K562 (cell line): ENCODE results near the gene TRIM32. TPM values are rescaled to one million over a fixed set of nuclear protein-coding genes. Genes with fewer than 3 reads are reported as not detected.

Experiments
- ATAC-seq: fragments of 200-7000 bp; cut with Tn5 transposase; 3 replicates; pipeline ENCODE4 v1.9.1; 2020; ENCODE audit warnings: moderate library complexity
- BruUV-seq: library from RNA; stranded (reverse); fragments of 400-500 nt; replicated peaks from 2 replicates; lab custom pipeline; 2021; lab: Mats Ljungman, UMichigan
- CTCF ChIA-PET: fragments of 300-600 bp; formaldehyde crosslinking; extraction: SDS; loops from one replicate; lab custom pipeline; 2021; ENCODE audit warnings: low intra/inter-chr PET ratio; lab: Yijun Ruan, JAX
- POLR2A ChIA-PET: fragments of 300-600, 350-650 bp; sonication (Branson Sonifier 250); formaldehyde crosslinking; extraction: SDS; loops from one replicate; lab custom pipeline; 2021; ENCODE audit warnings: antibody characterized with exemption, inconsistent platforms; lab: Yijun Ruan, JAX
- DNase-seq, 4 experiments: peaks; one replicate each; pipeline versions ENCODE4 v3.0.0 to v3.0.0-alpha.2; 2011 to 2018; ENCODE audit warnings: low spot score in 3 of 4, mixed read lengths in 3 of 4; ENCODE audit errors: extremely low read depth in 1 of 4
- FAIRE-seq: peaks from 2 replicates; lab custom pipeline; 2011; peaks lifted over from hg19 to GRCh38; lab: Jason Lieb, UNC
- H2AFZ ChIP-seq: 2 replicates; pipeline ENCODE4 v1.6.0; 2011; ENCODE audit warnings: low read depth, low read length, control low read depth, inconsistent platforms
- H3K27ac ChIP-seq: fragments of 200-600 bp; 3 replicates; pipeline ENCODE4 v1.8.0; 2011; ENCODE audit warnings: low read depth, mild to moderate bottlenecking, control low read depth, inconsistent platforms, low read length, moderate library complexity, mixed read lengths; ENCODE audit errors: extremely low read depth
- H3K27me3 ChIP-seq, 2 experiments: fragments of 300-600 bp in 1 of 2; 2 replicates in 1 of 2; 3 replicates in 1 of 2; pipeline versions ENCODE4 v1.6.0 to v1.8.0; 2011; ENCODE audit warnings: inconsistent platforms in 2 of 2, low read length in 2 of 2, mild to moderate bottlenecking in 1 of 2, mixed read lengths in 1 of 2, moderate library complexity in 1 of 2; ENCODE audit not compliant: control insufficient read depth in 2 of 2, insufficient read depth in 2 of 2
- H3K36me3 ChIP-seq: fragments of 300-600 bp; 3 replicates; pipeline ENCODE4 v1.8.0; 2011; ENCODE audit warnings: mild to moderate bottlenecking, low read length, inconsistent platforms; ENCODE audit not compliant: control insufficient read depth, insufficient read depth
- H3K4me1 ChIP-seq, 2 experiments: fragments of 200-600 bp in 1 of 2; replicated peaks in 1 of 2; 2 replicates in 1 of 2; 3 replicates in 1 of 2; pipeline versions ENCODE4 v1.5.1 to v1.8.0; 2011; ENCODE audit warnings: inconsistent platforms in 2 of 2, low read length in 2 of 2, mild to moderate bottlenecking in 1 of 2, mixed read lengths in 1 of 2, moderate library complexity in 1 of 2; ENCODE audit not compliant: control insufficient read depth in 2 of 2, insufficient read depth in 2 of 2
- H3K4me2 ChIP-seq: 2 replicates; pipeline ENCODE4 v1.6.1; 2011; ENCODE audit warnings: low read length, control low read depth, inconsistent platforms, mixed read lengths; ENCODE audit not compliant: insufficient read depth
- H3K4me3 ChIP-seq: fragments of 200-600 bp; sonication (generic), shearing (Covaris generic); 2 replicates; pipeline ENCODE4 v1.5.1; 2016; ENCODE audit warnings: control low read depth, inconsistent platforms
- H3K79me2 ChIP-seq: fragments of 200-600 bp; 3 replicates; pipeline ENCODE4 v1.8.0; 2011; ENCODE audit warnings: low read length, inconsistent platforms; ENCODE audit not compliant: control insufficient read depth, insufficient read depth
- H3K9ac ChIP-seq, 2 experiments: 2 replicates each; pipeline versions ENCODE4 v1.6.0 to v1.6.1; 2011; ENCODE audit warnings: low read depth in 2 of 2, low read length in 2 of 2, control low read depth in 1 of 2, inconsistent platforms in 1 of 2, mild to moderate bottlenecking in 1 of 2, mixed read lengths in 1 of 2; ENCODE audit not compliant: insufficient read depth in 1 of 2
- H3K9me1 ChIP-seq: one replicate; pipeline ENCODE4 v1.6.0; 2011; ENCODE audit warnings: inconsistent platforms, mild to moderate bottlenecking, low read length, moderate library complexity; ENCODE audit not compliant: control insufficient read depth, insufficient read depth
- H3K9me3 ChIP-seq: replicated peaks from 2 replicates; pipeline ENCODE4 v1.5.1; 2011; ENCODE audit warnings: low read depth, low read length, inconsistent platforms; ENCODE audit not compliant: control insufficient read depth, insufficient read depth
- H4K20me1 ChIP-seq: replicated peaks from 2 replicates; pipeline ENCODE4 v1.6.1; 2011; ENCODE audit warnings: low read length, inconsistent platforms, mixed read lengths; ENCODE audit not compliant: control insufficient read depth, insufficient read depth
- ATF1 ChIP-seq, 2 experiments: fragments of 450-650 bp in 1 of 2; IDR thresholded peaks; 2 replicates each; pipeline ENCODE4 v1.6.1; 2016; ENCODE audit warnings: missing compliant biosample characterization in 1 of 2, missing genetic modification characterization in 1 of 2
- KAT7 ChIP-seq: sonication (generic); formaldehyde crosslinking; IDR thresholded peaks from 2 replicates; pipeline ENCODE4 v1.8.0; 2022; ENCODE audit warnings: missing genetic modification reagents, mild to moderate bottlenecking, borderline replicate concordance
- POLR2AphosphoS2 ChIP-seq: IDR thresholded peaks from 2 replicates; pipeline ENCODE4 v1.6.1; 2012; ENCODE audit warnings: low read length, improper control_type of control experiment
- POLR2AphosphoS5 ChIP-seq: IDR thresholded peaks from 2 replicates; pipeline ENCODE4 v1.6.1; 2011; ENCODE audit warnings: mild to moderate bottlenecking, low read depth, low read length, moderate library complexity; ENCODE audit not compliant: control insufficient read depth, insufficient read depth
- RBM25 ChIP-seq: fragments of 200-400 bp; formaldehyde crosslinking; IDR thresholded peaks from 2 replicates; pipeline ENCODE4 v1.6.1; 2018; ENCODE audit warnings: low read length, low read depth, moderate library complexity; ENCODE audit not compliant: severe bottlenecking
- SLC30A9 ChIP-seq: fragments of 250-450 bp; sonication (Bioruptor Pico); IDR thresholded peaks from 2 replicates; pipeline ENCODE4 v1.8.0; 2022; ENCODE audit warnings: mild to moderate bottlenecking, moderate library complexity
- XRCC3 ChIP-seq: fragments of 450-650 bp; IDR thresholded peaks from 2 replicates; pipeline ENCODE4 v1.6.1; 2017; ENCODE audit warnings: mild to moderate bottlenecking, moderate library complexity
- ZBTB2 ChIP-seq: fragments of 450-650 bp; IDR thresholded peaks from 2 replicates; pipeline ENCODE4 v1.6.1; 2016; ENCODE audit warnings: antibody characterized with exemption
- ZNF699 ChIP-seq: fragments of 250-450 bp; sonication (Bioruptor Pico); IDR thresholded peaks from 2 replicates; pipeline ENCODE4 v1.8.0; 2021; ENCODE audit warnings: mild to moderate bottlenecking, moderate library complexity; ENCODE audit not compliant: insufficient replicate concordance
- WGBS: fragments of 100-300 bp; shearing (Covaris generic); methylation state at CpG from one replicate; pipeline ENCODE4 v1.1.6; 2016; ENCODE audit warnings: low coverage, mixed read lengths; ENCODE audit not compliant: insufficient coverage; ENCODE audit errors: missing lambda C conversion rate; 5-methylcytosine and 5-hydroxymethylcytosine counted together
- in situ Hi-C: fragments of 300-500 bp; cut with MboI; formaldehyde crosslinking; loops from 4 replicates; pipeline ENCODE4 v1.15.0; 2018; ENCODE audit warnings: inconsistent platforms, mixed read lengths
- intact Hi-C: fragments of 100-400 bp; cut with micrococcal nuclease; formaldehyde crosslinking; loops from 2 replicates; pipeline ENCODE4 v1.14.2; 2022
- polyA plus RNA-seq, 8 experiments: library from polyadenylated mRNA; depleted of rRNA in 4 of 8; stranded (reverse) in 5 of 8; unstranded in 3 of 8; fragments of >200 nt; fragmentation: Nextera tagmentation in 2 of 8; fragmentation: Illumina TruSeq in 1 of 8; extraction: Ambion mirVana in 2 of 8; extraction: Trizol in 1 of 8; gene quantifications; 2 replicates each; pipeline versions ENCODE4 v1.2.1 to v1.2.3, GENCODE V29; 2011 to 2014; ENCODE audit warnings: inconsistent platforms in 1 of 8, missing spikeins in 1 of 8
- total RNA-seq, 7 experiments: library from RNA; depleted of rRNA in 6 of 7; stranded (reverse); fragments of >200 nt in 6 of 7; fragmentation: Illumina TruSeq in 2 of 7; extraction: Trizol in 2 of 7; gene quantifications; 2 replicates each; pipeline versions ENCODE4 v1.2.1 to v1.2.3, GENCODE V29; 2011 to 2021; ENCODE audit warnings: low replicate concordance in 1 of 7
- TF ChIP-seq, protein P1 (sequence below): fragments of 450-650 bp; formaldehyde crosslinking; IDR thresholded peaks from 2 replicates; pipeline ENCODE4 v1.4.0; 2020; ENCODE audit warnings: mild to moderate bottlenecking, mixed read lengths
- TF ChIP-seq, protein P2 (sequence below): fragments of 450-650 bp; formaldehyde crosslinking; IDR thresholded peaks from 2 replicates; pipeline ENCODE4 v1.4.0; 2022; ENCODE audit warnings: missing genetic modification characterization
- TF ChIP-seq, protein P3 (sequence below): fragments of 450-650 bp; conservative IDR thresholded peaks from 2 replicates; pipeline ENCODE4 v1.6.1; 2016; ENCODE audit warnings: missing genetic modification characterization, low read depth, mild to moderate bottlenecking, control low read depth, missing compliant biosample characterization

TRIM32 gene
- total and polyA plus RNA-seq, 9 of the 15 experiments (the other 6 are each of a cell fraction or from before 2014, with no cell fraction given): 3.5 to 9.4 (median 5.9) TPM

DNA sequence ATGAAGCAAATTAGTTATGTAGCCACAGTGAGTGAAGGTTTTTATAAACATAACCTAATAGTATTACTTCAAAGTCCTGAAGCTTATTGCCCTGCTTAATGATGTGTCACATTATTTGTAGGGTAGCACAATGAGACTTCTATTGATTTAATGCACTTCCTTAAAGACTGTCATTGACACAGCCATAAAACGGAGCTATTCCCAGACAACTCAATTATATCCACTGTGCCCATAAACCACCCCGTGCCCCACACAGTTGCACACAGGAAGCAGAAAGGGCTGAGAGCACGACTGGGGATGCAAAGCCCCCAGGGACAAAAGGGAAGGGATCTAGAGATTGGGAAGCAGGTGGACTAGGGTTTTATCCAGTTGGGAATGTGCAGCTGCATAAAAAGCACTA lies 37.0 kb downstream of the TRIM32 start:
- BruUV-seq: no TSS peak
- Histone ChIP-seq H3K27ac (no peak overlapping the region), H3K4me1 (no peaks in the 10 kb centered on the region), H3K9me3 (no peaks in the 10 kb centered on the region), H3K79me2 (no peaks in the 10 kb centered on the region), H3K27me3 (peaks cover 0 to 7% of the 10 kb centered on the region in 2 experiments; a peak in 2 of 5 replicates), H3K36me3 (no peaks in the 10 kb centered on the region), H3K9ac (no peak overlapping the region)
- POLR2A ChIA-PET: interaction anchor here (0.6 kb wide), 1 partner anchor 73 kb away, joined by 3 read pairs; no protein-coding TSS in a partner anchor
- 0% methylated on average over 3 of the region's 3 CpGs for WGBS
- FAIRE-seq (no peak), DNase-seq (no peak)
- in situ Hi-C loops: no loop called here
- no peak for TF ChIP-seq RBM25
- TF ChIP-seq ZNF699 (CRISPR knock-in tag): no peak
- TF ChIP-seq, protein P1, sequence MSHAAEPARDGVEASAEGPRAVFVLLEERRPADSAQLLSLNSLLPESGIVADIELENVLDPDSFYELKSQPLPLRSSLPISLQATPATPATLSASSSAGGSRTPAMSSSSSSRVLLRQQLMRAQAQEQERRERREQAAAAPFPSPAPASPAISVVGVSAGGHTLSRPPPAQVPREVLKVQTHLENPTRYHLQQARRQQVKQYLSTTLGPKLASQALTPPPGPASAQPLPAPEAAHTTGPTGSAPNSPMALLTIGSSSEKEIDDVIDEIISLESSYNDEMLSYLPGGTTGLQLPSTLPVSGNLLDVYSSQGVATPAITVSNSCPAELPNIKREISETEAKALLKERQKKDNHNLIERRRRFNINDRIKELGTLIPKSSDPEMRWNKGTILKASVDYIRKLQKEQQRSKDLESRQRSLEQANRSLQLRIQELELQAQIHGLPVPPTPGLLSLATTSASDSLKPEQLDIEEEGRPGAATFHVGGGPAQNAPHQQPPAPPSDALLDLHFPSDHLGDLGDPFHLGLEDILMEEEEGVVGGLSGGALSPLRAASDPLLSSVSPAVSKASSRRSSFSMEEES (CRISPR knock-in tag): no peak
- no peak for TF ChIP-seq POLR2AphosphoS5
- no peak for TF ChIP-seq POLR2AphosphoS2
- TF ChIP-seq, protein P2, sequence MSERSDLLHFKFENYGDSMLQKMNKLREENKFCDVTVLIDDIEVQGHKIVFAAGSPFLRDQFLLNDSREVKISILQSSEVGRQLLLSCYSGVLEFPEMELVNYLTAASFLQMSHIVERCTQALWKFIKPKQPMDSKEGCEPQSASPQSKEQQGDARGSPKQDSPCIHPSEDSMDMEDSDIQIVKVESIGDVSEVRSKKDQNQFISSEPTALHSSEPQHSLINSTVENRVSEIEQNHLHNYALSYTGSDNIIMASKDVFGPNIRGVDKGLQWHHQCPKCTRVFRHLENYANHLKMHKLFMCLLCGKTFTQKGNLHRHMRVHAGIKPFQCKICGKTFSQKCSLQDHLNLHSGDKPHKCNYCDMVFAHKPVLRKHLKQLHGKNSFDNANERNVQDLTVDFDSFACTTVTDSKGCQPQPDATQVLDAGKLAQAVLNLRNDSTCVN (CRISPR knock-in tag): no peak
- TF ChIP-seq SLC30A9: no peak
- no peak for TF ChIP-seq ZBTB2
- no peak for TF ChIP-seq XRCC3
- TF ChIP-seq, protein P3, sequence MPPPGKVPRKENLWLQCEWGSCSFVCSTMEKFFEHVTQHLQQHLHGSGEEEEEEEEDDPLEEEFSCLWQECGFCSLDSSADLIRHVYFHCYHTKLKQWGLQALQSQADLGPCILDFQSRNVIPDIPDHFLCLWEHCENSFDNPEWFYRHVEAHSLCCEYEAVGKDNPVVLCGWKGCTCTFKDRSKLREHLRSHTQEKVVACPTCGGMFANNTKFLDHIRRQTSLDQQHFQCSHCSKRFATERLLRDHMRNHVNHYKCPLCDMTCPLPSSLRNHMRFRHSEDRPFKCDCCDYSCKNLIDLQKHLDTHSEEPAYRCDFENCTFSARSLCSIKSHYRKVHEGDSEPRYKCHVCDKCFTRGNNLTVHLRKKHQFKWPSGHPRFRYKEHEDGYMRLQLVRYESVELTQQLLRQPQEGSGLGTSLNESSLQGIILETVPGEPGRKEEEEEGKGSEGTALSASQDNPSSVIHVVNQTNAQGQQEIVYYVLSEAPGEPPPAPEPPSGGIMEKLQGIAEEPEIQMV (tag): no peak
- no peak for TF ChIP-seq KAT7 (CRISPR knock-in tag)
- no peak for TF ChIP-seq ATF1 (CRISPR knock-in tag; IDR thresholded peaks at IDR 0.05)
- no peak for TF ChIP-seq ATF1 (tag; IDR thresholded peaks at IDR 0.05)
- TF ChIP-seq, all 486 proteins: peak for 0
- no peaks in the 10 kb centered on the region for H3K9me1 ChIP-seq
- ATAC-seq: no peak
- no peaks in the 10 kb centered on the region for H4K20me1 ChIP-seq
- no peak overlapping the region for H3K4me2 ChIP-seq
- no peak overlapping the region for H3K4me3 ChIP-seq
- CTCF ChIA-PET: no interaction called here
- H2AFZ ChIP-seq: no peak overlapping the region
- intact Hi-C loops: no loop called here
